NCI-H1930 (cell line): ENCODE results near the gene AMD1.

Source experiments
- DNase-seq, 2 experiments: peaks; one replicate each; lab custom pipeline; 2025; lab: John Stamatoyannopoulos, UW

The AMD1 gene

GRCh38 chr6:110939429-110940200, 65.0 kb downstream of the AMD1 start:
- DNase-seq: no peak

- no peak for DNase-seq
These were observed 70.1 kb downstream of the AMD1 start for GRCh38 chr6:110944681-110945151.
